GM19043 (cell line): ENCODE results near the gene PLPP7.

Experiments used
- ATAC-seq: cut with Tn5 transposase; IDR thresholded peaks from one replicate; pipeline ENCODE4 v1.9.1; 2021; ENCODE audit warnings: low read depth; ENCODE audit not compliant: unreplicated experiment

PLPP7 gene

GRCh38 chr9:131302244-131303075 is 12.9 kb downstream of the PLPP7 start:
- no peak for ATAC-seq

GRCh38 chr9:131303381-131304321 is 14.1 kb downstream of the PLPP7 start:
- no peak for ATAC-seq

GRCh38 chr9:131304676-131305355 is 15.3 kb downstream of the PLPP7 start:
- no peak for ATAC-seq

- no peak for ATAC-seq
These were observed 17.0 kb downstream of the PLPP7 start for GRCh38 chr9:131306397-131307004.

- no peak for ATAC-seq
These were observed 18.5 kb downstream of the PLPP7 start for GRCh38 chr9:131307974-131308373.

GRCh38 chr9:131308452-131308851 is 18.9 kb downstream of the PLPP7 start:
- no peak for ATAC-seq

- no peak for ATAC-seq
These were observed 19.5 kb downstream of the PLPP7 start for GRCh38 chr9:131308906-131309529.

- ATAC-seq = no peak
These were observed 20.2 kb downstream of the PLPP7 start for GRCh38 chr9:131309530-131310276.

GRCh38 chr9:131310833-131311554 is 21.5 kb downstream of the PLPP7 start:
- no peak for ATAC-seq

GRCh38 chr9:131312246-131312645 is 22.7 kb downstream of the PLPP7 start:
- ATAC-seq = no peak

- ATAC-seq = no peak
These were observed 23.6 kb downstream of the PLPP7 start for GRCh38 chr9:131312822-131313770.

GRCh38 chr9:131318231-131319085 is 28.9 kb downstream of the PLPP7 start:
- ATAC-seq = no peak

- no peak for ATAC-seq
These were observed 30.0 kb downstream of the PLPP7 start for GRCh38 chr9:131319486-131319885.

- no peak for ATAC-seq
These were observed 30.6 kb downstream of the PLPP7 start for GRCh38 chr9:131320031-131320685.

GRCh38 chr9:131323629-131324028 is 34.1 kb downstream of the PLPP7 start:
- no peak for ATAC-seq
